HG03342 (cell line): ENCODE results near the gene BOLA2.
A peak's percentile ranks its signal among the peaks of the same experiment; 100 is the strongest.
"Not testable (repeated sequence)": the region's sequence is repeated elsewhere in the genome, so short reads cannot be mapped to it uniquely, and the experiment has no call there.

Source experiments
- ATAC-seq: cut with Tn5 transposase; IDR thresholded peaks from one replicate; pipeline ENCODE4 v1.9.1; 2021; ENCODE audit warnings: mild to moderate bottlenecking, moderate library complexity; ENCODE audit not compliant: unreplicated experiment

Gene BOLA2

GRCh38 chr16:29454269-29454668, at the start of gene BOLA2, which contains the start of gene SLX1B:
Gene BOLA2, minus strand, starts transcription at chr16:29454351. Its CDS starts 98 bp downstream, at chr16:29454253.
Gene SLX1B, plus strand, starts transcription at chr16:29454533.
- ATAC-seq, result peak; percentile 82

DNA sequence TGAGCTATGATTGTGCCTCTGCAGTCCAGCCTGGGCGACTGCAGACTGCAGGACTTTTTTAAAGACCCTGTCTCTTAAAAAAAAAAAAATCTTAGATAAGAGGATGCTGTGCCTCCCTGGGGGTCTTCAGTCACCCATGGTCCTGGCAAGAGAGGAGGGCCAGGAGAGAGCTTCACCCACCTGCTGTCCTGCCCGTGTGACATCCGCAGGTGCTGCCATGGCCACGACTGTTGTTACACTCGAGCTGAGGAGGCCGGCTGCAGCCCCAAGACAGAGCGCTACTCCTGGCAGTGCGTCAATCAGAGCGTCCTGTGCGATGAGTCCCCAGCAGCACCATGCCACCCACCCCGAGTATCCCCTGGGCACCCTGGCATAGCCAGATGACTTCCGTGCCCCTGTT, 28.1 kb upstream of the BOLA2 start:
- not testable (repeated sequence) for ATAC-seq

GRCh38 chr16:29472065-29472464, 17.9 kb upstream of the BOLA2 start:
- ATAC-seq, result not testable (repeated sequence)

DNA sequence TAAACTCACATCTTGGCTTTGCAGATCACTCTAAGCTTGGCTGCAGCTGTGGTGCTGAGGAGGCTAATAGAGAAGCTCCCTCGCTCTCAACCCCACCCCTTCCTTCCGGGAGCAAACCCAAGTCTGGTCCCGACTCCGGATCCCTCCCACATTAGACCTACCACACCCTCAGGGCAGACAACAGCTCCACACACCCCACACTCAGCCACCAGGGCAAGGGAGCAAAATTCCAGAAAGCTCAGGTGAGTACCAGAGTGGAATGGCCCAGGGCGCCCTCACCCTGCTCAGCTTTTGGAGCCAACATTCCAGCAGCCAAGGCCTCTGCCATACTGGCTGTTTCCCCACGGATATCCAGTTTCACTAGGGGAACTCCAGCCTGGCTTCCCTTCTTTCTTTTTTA, 15.5 kb upstream of the BOLA2 start:
- ATAC-seq, result not testable (repeated sequence)

DNA sequence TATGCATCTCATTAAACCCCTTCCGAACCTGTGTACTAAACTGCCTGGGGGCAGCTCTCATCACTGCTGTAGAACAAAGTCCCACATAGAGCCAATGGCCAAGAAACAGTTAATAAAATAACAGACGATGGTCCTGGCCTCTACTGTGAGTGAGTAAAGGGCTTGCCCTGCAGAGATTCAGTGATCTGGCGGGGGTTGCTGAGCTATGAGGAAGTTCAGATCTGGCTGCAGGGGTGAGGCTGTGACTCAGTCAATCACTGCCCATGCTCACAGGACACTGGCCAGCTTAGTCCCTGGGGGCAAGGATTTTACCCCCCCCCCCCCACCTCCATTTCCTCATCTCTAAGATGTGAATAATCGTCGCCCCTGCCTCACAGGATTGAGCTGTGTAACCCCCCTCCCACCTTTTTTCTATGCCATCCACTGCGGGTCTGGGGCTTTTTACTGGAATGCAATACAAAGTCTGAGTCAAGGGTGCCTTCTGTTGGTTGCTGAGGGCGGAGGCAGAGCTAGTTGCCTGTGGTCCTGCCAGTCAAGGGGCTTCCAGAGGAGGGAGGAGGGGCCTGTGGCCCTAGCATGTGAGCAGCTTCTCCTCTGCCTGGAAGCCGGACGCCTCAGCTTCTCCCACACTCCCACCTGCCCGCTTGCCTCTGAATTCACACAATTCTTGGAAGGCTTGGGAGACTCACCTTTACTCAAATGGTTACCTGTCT, 13.7 kb upstream of the BOLA2 start:
- ATAC-seq, result not testable (repeated sequence)

GRCh38 chr16:29466904-29467303, 12.8 kb upstream of the BOLA2 start:
- ATAC-seq, result not testable (repeated sequence)

DNA sequence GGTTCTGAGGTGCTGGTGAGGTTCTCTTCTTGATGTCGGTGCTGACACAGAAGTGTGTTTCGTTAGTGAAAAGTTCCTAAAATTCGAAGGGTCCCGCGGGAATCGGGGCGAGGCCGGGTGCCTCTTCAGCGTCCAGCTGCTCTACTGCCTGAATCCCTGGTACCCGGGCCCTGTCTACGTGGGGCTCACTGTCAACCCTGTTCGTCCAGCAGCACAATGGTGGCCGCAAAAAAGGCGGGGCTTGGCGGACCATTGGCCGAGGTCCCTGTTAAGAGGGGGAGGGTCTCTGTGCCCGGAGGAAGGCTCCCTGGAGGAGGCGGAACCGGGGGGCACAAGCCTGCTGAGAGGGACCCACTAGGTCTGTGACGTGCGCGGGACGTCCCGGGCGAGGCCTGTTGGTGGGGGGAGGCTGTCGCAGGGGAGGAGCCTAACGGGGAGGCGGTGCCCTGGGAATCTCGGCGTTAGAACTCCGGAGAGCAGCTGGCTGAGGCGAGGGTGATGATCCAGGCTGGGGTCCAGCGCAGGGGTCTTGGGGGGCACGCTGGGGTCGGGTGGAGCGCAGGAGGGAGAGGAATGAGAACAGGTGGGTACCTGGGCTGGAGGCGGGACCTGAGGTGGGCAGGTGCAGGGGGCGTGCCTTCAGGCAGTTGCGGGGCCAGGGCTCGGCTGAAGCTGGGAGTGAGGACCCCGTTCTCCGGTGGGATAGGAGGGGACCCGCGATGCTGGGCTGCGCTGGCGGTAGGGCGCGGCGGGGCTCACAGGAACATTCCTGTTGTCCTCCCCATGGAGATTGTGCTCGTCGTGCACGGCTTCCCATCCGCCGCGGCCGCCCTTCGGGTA, 12.1 kb upstream of the BOLA2 start:
- not testable (repeated sequence) for ATAC-seq

GRCh38 chr16:29460647-29461030, 6.5 kb upstream of the BOLA2 start:
- ATAC-seq, result not testable (repeated sequence)

- ATAC-seq, result not testable (repeated sequence)
Observed at GRCh38 chr16:29459706-29460646, 5.8 kb upstream of the BOLA2 start, which contains the start of gene SULT1A4. Gene SULT1A4, plus strand, starts transcription at chr16:29459913. Its CDS starts 1,473 bp downstream, at chr16:29461386.

DNA sequence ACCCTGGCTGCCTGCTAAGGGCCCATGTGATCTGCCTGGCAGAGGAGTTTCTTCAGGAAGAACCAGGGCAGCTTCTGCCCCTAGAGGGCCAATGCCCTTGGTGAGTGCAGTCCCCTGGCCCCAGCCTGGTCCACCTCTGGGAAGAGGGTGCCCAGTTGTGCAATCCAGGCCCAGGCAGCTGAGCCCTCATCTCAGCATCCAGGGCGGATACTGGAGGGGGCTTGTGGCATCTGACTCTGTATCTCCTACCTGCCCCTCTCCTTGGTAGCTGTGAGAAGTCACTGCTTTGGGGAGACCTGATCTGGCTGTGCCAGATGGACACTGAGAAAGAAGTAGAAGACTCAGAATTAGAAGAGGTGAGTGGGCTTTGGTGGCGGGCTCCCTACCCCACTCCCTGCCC, 3.5 kb upstream of the BOLA2 start:
- ATAC-seq, result not testable (repeated sequence)

DNA sequence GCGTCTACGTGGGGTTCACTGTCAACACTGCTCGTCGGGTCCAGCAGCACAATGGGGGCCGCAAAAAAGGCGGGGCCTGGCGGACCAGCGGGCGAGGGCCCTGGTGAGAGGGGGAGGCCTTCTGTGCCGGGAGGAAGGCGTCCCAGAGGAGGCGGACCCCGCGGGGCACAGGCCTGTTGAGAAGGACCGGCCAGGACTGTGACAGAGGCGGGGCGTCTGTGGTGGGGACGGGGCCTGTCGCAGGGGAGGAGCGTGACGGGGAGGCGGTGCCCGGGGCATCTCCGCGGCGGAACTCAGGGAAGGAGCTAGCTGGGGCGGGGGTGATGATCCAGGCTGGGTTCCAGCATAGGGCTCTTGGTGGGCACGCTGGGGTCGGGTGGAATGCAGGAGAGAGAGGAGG, 677 bp upstream of the BOLA2 start:
- peak; percentile 48 for ATAC-seq

DNA sequence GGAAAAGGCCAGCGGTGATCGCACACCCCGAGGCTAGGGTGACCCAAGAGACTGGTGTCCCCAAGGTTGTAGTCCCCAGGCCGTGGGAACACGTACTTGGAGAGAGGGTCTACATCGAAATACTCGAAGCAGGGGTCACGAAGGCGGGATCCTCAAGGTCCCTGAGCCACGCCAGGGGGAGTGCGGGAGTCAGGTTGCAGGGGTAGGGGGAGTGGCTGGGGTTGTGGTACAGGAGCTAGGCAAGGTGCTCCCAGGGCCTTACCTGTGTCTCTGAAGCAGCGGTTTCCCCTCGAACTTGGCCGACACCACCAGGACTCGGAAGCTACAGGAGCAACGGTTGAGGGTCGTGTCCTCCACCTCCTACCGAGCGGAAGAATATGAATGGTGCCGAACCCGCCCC, 397 bp downstream of the BOLA2 start:
- ATAC-seq, result not testable (repeated sequence)

DNA sequence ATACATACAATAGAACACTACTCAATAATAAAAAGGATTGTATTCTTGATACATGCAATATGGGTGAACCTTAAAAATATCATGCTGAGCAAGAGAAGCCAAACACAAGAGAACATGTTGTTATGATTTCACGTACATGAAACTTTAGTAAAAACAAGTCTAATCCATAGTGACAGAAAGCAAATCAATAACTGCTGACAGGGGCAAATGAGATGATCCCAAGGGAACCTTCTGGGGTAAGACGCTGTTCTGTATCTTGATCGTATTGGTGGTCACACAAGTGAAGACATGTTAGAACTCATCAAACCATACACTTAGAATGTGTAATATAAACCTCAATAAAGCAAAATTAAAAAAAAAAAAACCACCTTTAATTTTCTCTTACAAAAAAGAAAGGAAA, 28.8 kb downstream of the BOLA2 start:
- ATAC-seq, result not testable (repeated sequence)

GRCh38 chr16:29423587-29423986, 30.6 kb downstream of the BOLA2 start:
- ATAC-seq, result not testable (repeated sequence)

DNA sequence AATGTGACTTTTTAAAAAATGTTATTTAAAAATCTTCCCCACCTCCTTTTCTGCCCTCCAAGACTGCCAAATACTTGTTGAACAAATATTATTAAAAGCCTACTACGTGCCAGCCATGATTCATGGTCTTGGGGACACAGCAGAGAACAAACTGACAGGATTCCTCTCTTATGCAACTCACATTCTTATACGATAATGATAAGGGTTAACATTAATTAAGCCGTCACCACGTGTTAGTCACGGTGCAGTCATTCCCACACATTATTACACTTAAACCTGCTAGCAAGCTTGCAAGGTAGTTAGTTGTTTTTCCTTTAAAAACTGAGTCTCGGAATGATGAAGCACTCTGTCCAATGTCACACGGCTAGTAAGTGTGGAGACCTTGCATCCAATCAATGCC, 48.9 kb downstream of the BOLA2 start:
- ATAC-seq, result not testable (repeated sequence)
